22Rv1 (cell line): ENCODE results near the gene KREMEN1.

ENCODE experiments used
- H3K27ac ChIP-seq: fragments of 450-650 bp; 2 replicates; pipeline ENCODE4 v1.5.1; 2017
- ZFX ChIP-seq: fragments of 450-650 bp; IDR thresholded peaks from 2 replicates; pipeline ENCODE4 v1.6.1; 2017; ENCODE audit warnings: antibody characterized with exemption, borderline replicate concordance
- TF ChIP-seq, protein P1 (sequence below): fragments of 450-650 bp; IDR thresholded peaks from 2 replicates; pipeline ENCODE4 v1.5.1; 2017; ENCODE audit warnings: mild to moderate bottlenecking

Gene KREMEN1

DNA sequence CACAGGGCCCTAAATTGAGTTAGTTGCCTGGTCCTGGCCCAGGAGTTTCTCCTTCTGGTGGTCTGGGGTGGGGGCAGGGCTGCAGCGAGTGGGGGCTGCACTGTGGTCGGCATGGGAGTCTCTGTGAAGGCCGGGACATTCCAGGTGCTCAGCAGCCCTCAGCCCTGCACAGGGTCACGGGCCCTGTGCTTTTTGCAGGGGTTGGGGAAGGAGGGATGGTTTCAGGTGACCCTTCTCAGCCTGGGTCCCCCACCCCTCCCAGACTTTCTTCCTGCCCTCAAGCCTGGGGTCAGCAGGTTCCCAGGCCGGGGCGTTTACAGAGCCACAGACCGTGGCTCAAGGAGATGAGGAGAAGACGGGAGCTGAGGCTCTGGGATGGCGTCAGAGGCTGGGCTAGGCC, 140.7 kb downstream of the KREMEN1 start:
- no peak overlapping the region for H3K27ac ChIP-seq
- TF ChIP-seq, protein P1, sequence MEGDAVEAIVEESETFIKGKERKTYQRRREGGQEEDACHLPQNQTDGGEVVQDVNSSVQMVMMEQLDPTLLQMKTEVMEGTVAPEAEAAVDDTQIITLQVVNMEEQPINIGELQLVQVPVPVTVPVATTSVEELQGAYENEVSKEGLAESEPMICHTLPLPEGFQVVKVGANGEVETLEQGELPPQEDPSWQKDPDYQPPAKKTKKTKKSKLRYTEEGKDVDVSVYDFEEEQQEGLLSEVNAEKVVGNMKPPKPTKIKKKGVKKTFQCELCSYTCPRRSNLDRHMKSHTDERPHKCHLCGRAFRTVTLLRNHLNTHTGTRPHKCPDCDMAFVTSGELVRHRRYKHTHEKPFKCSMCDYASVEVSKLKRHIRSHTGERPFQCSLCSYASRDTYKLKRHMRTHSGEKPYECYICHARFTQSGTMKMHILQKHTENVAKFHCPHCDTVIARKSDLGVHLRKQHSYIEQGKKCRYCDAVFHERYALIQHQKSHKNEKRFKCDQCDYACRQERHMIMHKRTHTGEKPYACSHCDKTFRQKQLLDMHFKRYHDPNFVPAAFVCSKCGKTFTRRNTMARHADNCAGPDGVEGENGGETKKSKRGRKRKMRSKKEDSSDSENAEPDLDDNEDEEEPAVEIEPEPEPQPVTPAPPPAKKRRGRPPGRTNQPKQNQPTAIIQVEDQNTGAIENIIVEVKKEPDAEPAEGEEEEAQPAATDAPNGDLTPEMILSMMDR = no peak
- TF ChIP-seq ZFX = no peak

GRCh38 chr22:29214232-29214631, 141.4 kb downstream of the KREMEN1 start:
- H3K27ac ChIP-seq = no peak overlapping the region
- TF ChIP-seq, protein P1 = no peak
- no peak for TF ChIP-seq ZFX

DNA sequence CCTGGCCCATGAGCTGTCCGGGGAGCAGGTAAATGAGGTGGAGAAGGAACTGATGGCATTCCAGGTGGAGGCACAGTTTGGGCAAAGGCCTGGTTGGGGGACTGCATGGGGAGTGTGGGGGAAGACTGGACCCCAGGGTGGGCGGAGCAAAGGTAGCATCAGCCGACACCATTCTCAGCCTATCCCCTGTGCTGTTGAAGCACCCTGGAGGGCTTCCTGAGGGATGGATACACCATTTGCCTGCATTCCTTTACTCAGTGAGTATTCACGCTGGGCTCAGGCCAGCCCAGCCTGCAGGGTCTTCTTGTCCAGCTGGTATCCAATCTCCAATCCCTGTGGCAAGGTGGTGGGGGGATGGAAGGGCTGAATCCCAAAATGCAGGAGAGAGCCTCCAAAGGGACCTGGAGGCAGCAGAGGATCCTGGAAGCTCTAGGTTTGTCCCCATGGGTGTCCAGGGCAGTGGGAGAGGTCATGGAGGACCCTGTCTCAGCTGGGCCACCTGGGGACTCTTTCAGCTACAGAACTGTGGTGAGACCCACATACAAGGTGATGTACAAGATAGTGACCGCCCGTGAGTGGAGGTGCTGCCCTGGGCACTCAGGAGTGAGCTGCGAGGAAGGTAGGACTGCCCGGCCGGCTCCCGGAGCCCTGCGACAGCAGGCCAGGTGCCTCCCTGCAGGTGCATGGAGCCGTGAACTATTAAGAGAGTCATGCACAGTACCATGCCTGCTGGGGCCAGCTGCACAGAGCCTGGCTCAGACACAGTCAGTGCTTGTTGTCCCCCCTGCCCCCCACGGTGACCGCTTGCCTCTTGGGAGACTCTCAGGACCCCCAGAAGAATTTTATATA, 142.4 kb downstream of the KREMEN1 start:
- H3K27ac ChIP-seq = no peak overlapping the region
- TF ChIP-seq, protein P1 = no peak
- TF ChIP-seq ZFX = no peak

- TF ChIP-seq ZFX = no peak
- TF ChIP-seq, protein P1 = no peak
- H3K27ac ChIP-seq = no peak overlapping the region
Measured at GRCh38 chr22:29216011-29216872, 143.4 kb downstream of the KREMEN1 start.

- TF ChIP-seq, protein P1 = no peak
- TF ChIP-seq ZFX = no peak
- H3K27ac ChIP-seq = no peak overlapping the region
Measured at GRCh38 chr22:29216873-29217666, 144.2 kb downstream of the KREMEN1 start.
